ENCODE results near the gene TRIM65.

GRCh38 chr17:75847614-75848522, 48.9 kb downstream of the TRIM65 start:
- no peak for TF ChIP-seq CTCF (IDR thresholded peaks at IDR 0.05)
- TF ChIP-seq POLR2A (IDR thresholded peaks at IDR 0.05), result no peak
- no peak for TF ChIP-seq EP300 (IDR thresholded peaks at IDR 0.05)
- TF ChIP-seq POLR2AphosphoS5 (IDR thresholded peaks at IDR 0.05), result no peak
